ENCODE measurements around the gene AP1G2.
"Not testable (repeated sequence)": the region's sequence is repeated elsewhere in the genome, so short reads cannot be mapped to it uniquely, and the experiment has no call there.

The AP1G2 gene

GRCh38 chr14:23600806-23601205, 33.2 kb upstream of the AP1G2 start:
- DNase-seq (ENCODE audit: extremely low spot score, insufficient read length, low read depth): no peak
- no peak for FAIRE-seq

GRCh38 chr14:23600322-23600707, 32.7 kb upstream of the AP1G2 start:
- FAIRE-seq: no peak
- no peak for DNase-seq (ENCODE audit: extremely low spot score, insufficient read length, low read depth)

GRCh38 chr14:23594191-23594590, 26.6 kb upstream of the AP1G2 start:
- DNase-seq (ENCODE audit: extremely low spot score, insufficient read length, low read depth); FAIRE-seq: not testable (repeated sequence)

GRCh38 chr14:23590198-23590597, 22.6 kb upstream of the AP1G2 start:
- DNase-seq (ENCODE audit: extremely low spot score, insufficient read length, low read depth) (no peak), FAIRE-seq (no peak)

- DNase-seq (ENCODE audit: extremely low spot score, insufficient read length, low read depth) (no peak), FAIRE-seq (no peak)
These were observed 22.0 kb upstream of the AP1G2 start for GRCh38 chr14:23589606-23590005.

GRCh38 chr14:23588884-23589598, 21.4 kb upstream of the AP1G2 start:
- FAIRE-seq (peak; percentile 96), DNase-seq (ENCODE audit: extremely low spot score, insufficient read length, low read depth) (peak; percentile 91)

- DNase-seq (ENCODE audit: extremely low spot score, insufficient read length, low read depth); FAIRE-seq: not testable (repeated sequence)
These were observed 17.1 kb upstream of the AP1G2 start for GRCh38 chr14:23584527-23585203.

- DNase-seq (ENCODE audit: extremely low spot score, insufficient read length, low read depth); FAIRE-seq: not testable (repeated sequence)
These were observed 16.4 kb upstream of the AP1G2 start for GRCh38 chr14:23583761-23584526.

- DNase-seq (ENCODE audit: extremely low spot score, insufficient read length, low read depth) (no peak), FAIRE-seq (no peak)
These were observed 15.5 kb upstream of the AP1G2 start for GRCh38 chr14:23582906-23583760.

GRCh38 chr14:23580948-23581281, 13.3 kb upstream of the AP1G2 start:
- FAIRE-seq (no peak), DNase-seq (ENCODE audit: extremely low spot score, insufficient read length, low read depth) (no peak)

- no peak for DNase-seq (ENCODE audit: extremely low spot score, insufficient read length, low read depth)
These were observed 12.7 kb upstream of the AP1G2 start for GRCh38 chr14:23580152-23580926.

GRCh38 chr14:23579739-23580138, 12.1 kb upstream of the AP1G2 start:
- DNase-seq (ENCODE audit: extremely low spot score, insufficient read length, low read depth) (no peak), FAIRE-seq (no peak)

More at GRCh38 chr14:23580152-23580926, 12.7 kb upstream of the AP1G2 start:
- FAIRE-seq: no peak

- FAIRE-seq (no peak), DNase-seq (ENCODE audit: extremely low spot score, insufficient read length, low read depth) (no peak)
These were observed 11.7 kb upstream of the AP1G2 start for GRCh38 chr14:23579311-23579630.

GRCh38 chr14:23578560-23579310, 11.1 kb upstream of the AP1G2 start, which contains the start of gene JPH4:
JPH4 (minus strand) TSS chr14:23578790; CDS start chr14:23577453, 1,337 bp downstream.
- FAIRE-seq (no peak), DNase-seq (ENCODE audit: extremely low spot score, insufficient read length, low read depth) (no peak)

GRCh38 chr14:23577710-23578392, 10.3 kb upstream of the AP1G2 start:
- DNase-seq (ENCODE audit: extremely low spot score, insufficient read length, low read depth): no peak
- FAIRE-seq: no peak

- DNase-seq (ENCODE audit: extremely low spot score, insufficient read length, low read depth) (no peak), FAIRE-seq (no peak)
These were observed 9.6 kb upstream of the AP1G2 start for GRCh38 chr14:23577004-23577681.

- DNase-seq (ENCODE audit: extremely low spot score, insufficient read length, low read depth): no peak
- FAIRE-seq: no peak
These were observed 5.9 kb upstream of the AP1G2 start for GRCh38 chr14:23573384-23574015.
